HG03159 (cell line): ENCODE results near the gene CCR5.
"Not testable (repeated sequence)": the region's sequence is repeated elsewhere in the genome, so short reads cannot be mapped to it uniquely, and the experiment has no call there.

Experiments
- ATAC-seq: cut with Tn5 transposase; IDR thresholded peaks from one replicate; pipeline ENCODE4 v1.9.1; 2021; ENCODE audit warnings: mild to moderate bottlenecking, moderate library complexity; ENCODE audit not compliant: unreplicated experiment

The CCR5 gene

DNA sequence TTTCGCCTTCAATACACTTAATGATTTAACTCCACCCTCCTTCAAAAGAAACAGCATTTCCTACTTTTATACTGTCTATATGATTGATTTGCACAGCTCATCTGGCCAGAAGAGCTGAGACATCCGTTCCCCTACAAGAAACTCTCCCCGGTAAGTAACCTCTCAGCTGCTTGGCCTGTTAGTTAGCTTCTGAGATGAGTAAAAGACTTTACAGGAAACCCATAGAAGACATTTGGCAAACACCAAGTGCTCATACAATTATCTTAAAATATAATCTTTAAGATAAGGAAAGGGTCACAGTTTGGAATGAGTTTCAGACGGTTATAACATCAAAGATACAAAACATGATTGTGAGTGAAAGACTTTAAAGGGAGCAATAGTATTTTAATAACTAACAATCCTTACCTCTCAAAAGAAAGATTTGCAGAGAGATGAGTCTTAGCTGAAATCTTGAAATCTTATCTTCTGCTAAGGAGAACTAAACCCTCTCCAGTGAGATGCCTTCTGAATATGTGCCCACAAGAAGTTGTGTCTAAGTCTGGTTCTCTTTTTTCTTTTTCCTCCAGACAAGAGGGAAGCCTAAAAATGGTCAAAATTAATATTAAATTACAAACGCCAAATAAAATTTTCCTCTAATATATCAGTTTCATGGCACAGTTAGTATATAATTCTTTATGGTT, at the start of gene CCR5:
CCR5 (plus strand) TSS at position 108 of the 680 bp plus-strand sequence. CDS start 1,957 bp downstream, outside the sequence.
- ATAC-seq = no peak

DNA sequence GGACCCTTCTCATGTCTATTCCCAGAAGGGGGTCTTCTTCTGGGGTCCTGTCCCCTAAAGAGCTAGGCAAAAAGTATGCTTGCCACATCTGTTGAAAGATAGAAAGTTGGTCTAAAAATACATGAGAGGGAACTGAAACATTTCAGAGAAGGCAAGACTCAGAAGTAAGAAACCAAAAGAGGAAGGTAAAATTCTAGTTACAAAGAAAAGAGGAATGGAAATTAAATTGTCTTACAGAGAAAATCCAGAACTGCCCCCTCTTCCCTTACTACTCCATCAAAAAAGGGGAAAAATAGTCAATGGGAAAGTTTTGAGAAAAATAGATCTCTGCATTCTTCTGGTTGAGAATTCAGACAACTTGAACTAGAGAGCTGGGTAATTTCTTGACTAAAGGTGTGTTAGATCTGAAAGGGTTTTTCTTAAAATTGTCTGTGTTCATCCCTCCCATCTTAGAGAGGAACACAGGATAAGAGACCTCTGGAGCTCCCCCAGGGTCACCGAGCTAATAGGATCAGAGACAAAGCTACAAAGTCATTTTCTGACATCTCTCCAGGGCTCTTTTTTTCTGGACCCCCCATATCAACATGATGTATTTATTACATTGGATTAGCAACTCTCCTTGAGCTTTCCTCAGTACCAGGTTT, 49.2 kb upstream of the CCR5 start:
- no peak for ATAC-seq

DNA sequence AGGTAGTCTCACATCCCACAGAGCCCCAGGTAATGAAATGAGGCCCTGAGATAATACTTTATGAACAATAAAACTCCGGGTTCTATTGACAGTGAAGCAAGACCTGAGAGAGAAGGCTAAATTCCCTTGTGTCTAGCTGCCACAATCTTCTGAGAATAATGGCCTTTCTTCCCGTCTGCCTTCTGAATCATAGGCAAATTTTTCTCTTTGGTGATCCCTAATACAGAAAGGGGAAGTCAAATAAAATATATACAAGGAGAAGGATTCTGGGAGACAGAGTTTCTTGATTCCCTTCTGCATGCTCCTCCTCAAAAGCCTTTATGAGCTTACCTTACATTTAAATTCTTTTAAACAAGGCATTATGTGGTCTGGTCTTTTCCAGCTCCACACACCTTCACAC, 46.7 kb upstream of the CCR5 start:
- no peak for ATAC-seq

DNA sequence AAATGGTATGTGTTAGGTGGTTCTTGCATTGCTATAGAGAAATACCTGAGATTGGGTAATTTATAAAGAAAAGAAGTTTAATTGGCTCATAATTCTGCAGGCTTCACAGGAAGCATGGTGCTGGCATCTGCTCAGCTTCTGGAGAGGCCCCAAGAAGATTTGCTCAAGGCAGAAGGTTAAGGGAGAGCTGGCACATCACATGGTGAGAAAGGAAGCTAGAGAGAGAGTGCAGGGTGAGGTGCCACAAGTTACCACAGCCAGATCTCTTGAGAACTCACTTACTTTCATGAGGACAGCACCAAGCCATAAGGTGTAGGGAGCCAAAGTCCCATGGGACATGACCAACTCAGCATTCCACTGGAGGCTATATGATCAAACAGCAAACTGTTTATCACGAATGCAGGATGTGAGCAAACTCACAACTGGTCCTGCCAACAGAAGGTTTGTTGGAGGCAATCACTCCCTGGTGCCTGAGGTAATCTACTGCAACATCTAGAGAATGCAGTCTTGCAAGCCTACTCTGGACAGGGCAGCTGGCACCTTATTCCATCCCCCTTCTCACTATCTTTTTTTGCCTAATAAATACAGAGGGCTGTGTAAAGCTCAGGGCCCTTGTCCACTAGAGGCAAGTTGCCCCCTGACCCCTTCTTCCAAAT, 45.0 kb upstream of the CCR5 start:
- ATAC-seq = no peak

DNA sequence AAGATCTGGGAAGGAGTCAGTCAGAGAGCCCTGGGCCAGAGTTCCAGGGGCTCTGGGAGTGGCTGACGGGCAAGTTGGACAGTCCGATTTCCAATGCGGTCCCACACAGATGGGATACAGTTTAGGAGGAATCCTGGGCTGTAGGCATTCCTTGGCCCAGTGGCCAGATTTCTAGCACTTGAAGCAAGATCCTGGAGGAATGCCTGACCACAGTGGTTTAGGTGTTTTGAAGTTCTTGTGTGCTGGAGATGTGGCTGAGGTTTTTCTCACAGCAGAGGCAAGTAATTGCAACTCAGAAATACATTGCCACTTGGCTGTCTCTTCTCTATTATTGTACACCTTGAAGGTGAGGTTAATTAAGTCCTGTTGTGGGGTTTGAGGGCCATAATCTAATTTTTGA, 40.1 kb upstream of the CCR5 start:
- not testable (repeated sequence) for ATAC-seq

DNA sequence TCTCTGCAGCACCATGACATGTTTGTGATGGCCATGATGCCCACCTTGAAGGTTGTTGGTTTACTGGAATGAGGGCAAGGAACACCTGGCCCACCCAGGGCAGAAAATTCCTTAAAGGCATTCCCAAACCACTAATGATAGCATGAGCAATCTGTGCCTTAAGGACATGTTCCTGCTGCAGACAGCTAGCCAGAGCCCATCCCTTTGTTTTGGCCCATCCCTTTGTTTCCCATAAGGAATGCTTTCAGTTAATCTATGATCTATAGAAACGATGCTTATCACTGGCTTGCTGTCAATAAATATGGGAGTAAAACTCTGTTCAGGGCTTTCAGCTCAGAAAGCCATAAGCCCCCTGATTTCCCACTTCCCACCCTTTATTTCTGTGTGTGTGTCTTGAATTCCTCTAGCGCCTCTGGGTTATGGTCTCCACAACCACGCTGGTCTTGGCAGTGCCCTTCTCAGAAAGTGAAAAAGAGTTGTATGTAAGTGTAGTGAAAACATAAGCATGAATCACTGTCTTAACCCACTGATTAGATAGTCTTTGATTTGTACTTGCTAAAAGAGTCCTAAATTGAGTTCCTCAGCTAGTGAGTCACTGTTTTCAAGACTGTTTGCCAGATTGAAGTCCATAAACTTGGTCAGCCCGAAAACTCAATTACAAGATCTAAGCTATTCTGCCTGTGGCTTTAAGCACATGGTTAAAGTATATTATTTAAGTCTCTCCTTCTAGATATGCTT, 35.8 kb upstream of the CCR5 start:
- ATAC-seq = no peak

DNA sequence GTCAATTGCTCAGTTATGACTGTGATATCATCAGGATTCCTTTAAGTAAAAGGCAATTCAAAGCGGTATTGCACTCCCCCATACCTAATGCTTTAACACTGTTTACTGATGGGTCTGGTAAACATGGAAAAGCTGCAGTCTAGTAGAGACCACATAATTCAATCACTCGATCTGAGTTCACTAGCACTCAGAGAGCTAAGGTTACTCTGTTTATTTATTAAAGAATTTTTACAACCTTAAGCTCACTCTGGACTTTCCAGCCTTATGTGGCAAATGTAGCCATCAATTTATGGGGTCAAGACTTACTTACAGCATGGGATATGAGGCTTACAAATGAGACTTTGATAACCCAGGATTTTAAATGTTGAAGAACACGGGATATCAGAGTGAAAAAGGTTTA, 35.2 kb upstream of the CCR5 start:
- no peak for ATAC-seq

DNA sequence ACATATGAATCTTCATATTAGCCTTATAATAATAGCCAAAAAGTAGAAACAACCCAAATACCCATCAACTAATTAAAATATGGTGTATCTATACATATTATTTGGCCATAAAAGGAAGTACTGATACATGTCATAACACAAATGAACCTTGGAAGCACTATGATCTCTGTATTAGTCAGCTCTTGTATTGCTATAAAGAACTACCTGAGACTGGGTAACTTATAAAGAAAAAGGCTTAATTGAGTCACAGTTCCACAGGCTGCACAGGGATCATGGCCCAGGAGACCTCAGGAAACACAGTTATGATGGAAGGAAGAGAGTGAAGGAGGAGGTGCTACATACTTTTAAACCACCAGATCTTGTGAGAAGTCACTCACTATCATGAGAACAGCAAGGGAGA, 32.8 kb upstream of the CCR5 start:
- ATAC-seq = no peak

DNA sequence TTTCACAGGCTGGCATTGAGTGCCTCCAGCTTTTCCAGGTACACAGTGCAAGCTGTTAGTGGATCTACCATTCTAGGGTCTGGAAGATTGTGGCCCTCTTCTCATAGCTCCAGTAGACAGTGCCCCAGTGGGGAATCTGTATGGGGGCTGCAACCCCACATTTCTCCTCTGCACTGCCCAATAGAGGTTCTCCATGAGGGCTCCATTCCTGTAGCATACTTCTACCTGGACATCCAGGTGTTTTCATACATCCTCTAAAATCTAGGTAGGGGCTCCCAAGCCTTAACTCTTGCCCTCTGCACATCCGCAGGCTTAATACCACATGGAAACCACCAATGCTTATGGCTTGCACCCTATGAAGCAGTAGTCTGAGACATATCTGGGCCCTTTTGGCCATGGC, 31.9 kb upstream of the CCR5 start:
- no peak for ATAC-seq

DNA sequence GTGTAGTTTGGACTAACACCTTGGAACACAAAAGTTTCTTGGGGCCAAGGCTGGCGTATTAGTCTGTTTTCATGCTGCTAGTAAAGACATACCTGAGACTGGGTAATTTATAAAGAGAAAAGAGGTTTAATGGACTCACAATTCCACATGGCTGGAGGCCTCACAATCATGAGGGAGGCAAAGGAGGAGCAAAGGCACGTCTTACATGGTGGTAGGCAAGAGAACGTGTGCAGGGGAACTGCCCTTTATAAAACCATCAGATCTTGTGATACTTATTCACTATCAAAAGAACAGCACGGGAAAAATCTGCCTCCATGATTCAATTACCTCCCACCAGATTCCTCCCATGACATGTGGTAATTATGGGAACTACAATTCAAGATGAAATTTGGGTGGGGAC, 26.3 kb upstream of the CCR5 start:
- ATAC-seq = no peak

DNA sequence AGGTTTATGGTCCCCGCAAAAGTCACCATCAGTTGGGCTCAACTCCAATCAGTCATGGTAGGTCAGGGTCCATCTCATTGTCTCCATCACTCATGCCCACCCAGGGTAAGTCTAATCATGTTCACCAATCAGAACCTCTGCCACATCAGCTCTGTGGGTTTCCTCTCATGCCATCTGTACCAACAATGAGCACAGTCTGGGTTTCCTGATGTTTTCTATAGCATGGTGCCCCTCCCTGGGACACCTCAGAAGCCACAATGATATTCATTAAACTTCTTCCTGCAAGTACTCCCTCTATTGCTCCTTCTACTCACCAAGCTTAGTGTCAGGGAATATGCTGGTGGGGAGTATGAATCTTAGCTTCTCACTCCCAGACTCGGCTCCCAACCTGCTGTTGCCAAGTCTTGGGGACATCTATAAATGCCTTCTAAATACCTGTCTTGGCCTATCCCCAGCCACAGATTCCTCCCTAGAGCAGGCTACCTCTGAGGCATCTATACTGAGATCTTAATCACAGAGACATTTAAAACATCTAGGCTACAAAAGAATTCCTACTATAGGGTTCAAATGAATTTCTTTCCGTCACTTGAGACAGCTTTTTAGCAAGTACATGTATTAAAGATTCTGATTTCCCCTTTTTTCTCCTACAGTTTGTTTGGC, 21.8 kb upstream of the CCR5 start:
- ATAC-seq = no peak

DNA sequence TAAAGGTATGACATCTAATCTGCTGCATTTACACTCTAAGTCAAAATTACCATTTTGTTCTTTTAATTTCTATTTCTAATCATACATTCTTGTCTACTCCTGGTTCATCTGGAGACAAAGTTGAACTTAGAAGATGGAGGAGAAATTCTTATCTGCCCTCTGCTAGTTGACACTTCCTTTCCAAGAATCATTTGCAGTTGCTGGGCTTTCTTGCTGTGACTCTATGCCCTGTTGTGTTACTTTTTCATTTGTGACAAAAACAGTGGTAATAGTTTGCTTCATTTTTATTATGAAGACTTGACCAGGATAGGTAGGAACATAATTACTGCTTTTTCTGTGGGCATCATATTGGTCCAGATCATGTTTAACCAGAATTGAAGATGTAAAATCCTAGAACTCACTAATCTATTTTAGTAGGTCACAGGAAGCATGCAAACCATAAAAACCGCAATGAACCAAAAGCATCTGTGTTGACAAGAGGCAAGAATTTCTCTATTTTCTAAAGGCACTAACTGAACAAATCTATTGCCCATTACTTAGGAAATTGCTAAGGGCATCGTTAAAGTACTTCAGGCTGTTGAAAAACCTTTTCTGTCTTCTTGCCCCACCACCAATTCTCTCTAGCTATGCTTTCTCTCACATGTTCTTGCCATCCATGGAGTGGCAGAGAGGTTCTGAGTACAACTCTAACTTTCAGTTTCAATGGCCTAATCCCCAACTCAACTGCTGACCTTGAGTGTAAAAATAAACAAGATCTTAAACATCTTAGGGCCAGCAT, 21.1 kb upstream of the CCR5 start:
- ATAC-seq = peak; percentile 66

DNA sequence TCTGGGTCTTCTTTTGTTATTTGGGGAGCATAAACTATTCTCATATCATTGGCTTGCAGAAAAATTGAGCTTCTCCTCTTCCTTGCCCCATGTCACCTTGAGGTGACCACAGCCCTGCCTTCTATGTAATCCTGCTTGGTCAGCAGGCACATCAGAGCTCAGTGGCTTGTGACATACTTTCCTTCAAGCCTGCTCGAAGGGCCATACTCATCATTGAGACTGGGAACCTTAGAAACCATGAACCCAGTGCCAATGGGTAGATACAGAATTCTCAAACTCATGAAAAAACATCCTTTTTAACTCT, 20.5 kb upstream of the CCR5 start:
- ATAC-seq = no peak

DNA sequence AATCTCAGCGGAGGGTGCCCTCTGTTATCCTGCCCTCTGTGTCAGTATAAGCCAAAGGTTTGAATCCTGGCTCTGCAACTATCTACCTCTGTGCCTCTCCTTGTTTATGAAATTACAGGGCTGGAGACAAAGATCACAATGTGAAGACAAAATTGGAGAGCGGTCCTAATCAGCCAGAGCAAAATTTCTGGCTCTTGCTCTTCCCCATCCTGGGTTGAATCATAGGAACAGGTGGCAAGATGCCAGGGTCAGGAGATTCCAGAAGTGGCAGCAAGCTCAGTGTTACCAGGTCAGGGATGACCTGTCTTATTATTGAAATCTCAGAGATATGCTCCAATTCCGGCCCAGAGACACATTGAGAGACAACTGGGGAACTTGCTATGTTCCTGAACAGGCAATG, 19.1 kb upstream of the CCR5 start:
- ATAC-seq = no peak

DNA sequence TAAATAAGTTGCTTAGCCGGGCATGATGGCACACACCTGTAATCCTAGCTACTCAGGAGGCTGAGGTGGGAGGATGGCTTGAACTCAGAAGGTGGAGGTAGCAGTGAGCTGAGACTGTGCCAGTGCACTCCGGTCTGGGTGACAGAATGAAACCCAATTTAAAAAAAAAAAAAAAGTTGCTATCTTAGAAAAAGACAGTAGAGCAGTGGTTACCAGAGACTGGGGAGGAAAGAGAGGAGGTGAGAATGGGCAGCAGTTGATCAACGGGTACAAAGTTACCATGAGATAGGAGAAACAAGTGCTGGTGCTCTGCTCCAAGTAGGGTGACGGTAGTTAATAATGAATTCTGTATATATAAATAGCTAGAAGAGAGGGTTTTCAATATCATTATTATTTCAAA, 17.7 kb upstream of the CCR5 start:
- no peak for ATAC-seq

DNA sequence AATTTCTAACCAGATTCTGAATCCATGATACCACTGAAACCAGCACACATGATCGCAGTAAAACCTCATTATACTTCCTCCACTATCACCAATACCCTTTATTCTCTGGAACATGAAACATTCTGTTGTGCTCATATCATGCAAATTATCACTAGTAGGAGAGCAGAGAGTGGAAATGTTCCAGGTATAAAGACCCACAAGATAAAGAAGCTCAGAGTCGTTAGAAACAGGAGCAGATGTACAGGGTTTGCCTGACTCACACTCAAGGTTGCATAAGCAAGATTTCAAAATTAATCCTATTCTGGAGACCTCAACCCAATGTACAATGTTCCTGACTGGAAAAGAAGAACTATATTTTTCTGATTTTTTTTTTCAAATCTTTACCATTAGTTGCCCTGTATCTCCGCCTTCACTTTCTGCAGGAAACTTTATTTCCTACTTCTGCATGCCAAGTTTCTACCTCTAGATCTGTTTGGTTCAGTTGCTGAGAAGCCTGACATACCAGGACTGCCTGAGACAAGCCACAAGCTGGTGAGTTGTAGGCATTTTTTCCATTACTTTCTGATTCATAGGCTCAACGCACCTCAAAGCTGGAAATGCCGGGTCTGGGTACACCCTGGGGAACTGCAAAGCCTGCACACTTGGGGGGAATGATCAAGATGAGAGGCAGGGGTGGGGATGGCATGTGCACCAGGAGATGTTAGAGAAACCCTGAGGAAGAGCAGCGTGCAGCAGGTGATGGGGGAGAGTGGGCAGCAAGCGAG, 16.9 kb upstream of the CCR5 start, which contains the start of gene CCR2:
CCR2 (plus strand) TSS at position 465 of the 764 bp plus-strand sequence. CDS start 3,417 bp downstream, outside the sequence.
- ATAC-seq = no peak

DNA sequence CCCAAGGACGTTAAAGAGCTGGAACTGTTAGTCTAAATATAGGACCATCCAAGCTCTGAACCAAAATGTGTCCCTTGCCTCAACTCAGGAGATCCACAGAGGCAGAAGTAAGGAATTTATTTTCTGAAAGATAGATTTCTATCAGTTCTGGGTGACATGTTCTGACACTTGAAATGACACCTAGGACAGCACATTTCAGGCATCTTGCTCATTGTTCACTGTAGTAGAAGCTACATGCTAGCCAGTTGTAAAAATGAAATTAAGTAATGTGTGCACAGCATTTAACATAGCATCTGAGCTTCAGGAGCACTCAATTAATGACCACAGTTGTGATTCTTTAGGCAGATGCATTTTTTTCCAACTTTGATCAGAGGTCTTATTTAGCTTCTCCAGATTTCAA, 16.3 kb upstream of the CCR5 start:
- no peak for ATAC-seq

DNA sequence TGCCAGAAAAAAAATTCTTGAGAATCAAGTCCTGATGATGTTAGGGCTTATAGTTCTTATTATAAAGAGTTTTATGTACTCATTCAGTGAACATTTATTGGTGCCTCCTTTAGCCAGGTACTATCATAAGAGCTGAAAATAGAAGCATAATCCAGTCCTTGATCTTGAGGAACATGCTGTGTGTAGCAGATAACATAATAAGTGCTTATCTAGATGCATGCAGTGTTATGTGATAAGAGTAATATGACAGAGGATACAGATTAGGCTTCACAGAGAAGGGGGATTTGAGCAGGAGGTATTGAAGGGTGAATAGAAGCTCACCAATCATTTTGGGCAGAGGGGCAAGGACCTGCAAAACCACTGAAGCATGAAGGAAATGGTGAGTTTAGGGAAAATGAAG, 15.8 kb upstream of the CCR5 start:
- no peak for ATAC-seq

DNA sequence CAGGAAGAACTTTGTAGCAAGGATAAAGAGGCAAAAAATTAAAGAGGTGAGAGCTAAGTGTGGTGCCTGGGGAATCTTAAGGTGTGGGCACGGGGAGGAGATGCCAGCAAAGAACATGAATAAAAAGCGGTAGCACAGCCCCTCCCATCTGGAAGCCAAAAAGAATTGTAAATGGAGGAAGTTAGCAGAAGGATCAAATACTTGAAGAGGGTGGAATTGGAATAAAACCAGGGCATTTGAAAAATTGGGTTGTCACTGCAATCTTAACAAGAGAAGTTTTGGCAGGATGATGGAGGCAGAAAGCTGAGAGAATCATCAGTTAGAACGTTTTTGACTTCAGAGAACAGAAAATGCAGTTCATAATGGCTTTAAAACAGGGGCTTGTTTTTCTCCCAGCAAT, 14.5 kb upstream of the CCR5 start:
- no peak for ATAC-seq

DNA sequence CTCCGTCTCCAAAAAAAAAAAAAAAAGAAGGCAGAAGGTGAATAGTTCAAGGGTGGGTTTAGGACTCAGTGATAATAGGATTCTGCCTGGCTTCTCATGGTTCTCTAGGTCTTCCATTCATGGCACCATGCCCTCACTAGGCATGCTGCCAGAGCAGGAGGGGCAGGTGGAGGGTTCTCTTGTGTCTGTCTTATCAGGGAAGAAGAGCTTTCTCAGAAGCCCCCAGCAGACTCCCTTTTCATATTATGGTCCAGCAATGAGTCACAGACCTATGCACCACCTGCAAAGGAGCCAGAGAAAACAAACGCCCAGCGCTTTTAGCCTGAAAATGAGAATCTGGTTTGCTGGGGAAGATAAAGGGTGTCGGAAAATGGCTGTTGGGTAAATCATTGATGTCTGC, 13.8 kb upstream of the CCR5 start:
- ATAC-seq = no peak
